Ishikawa (cell line): ENCODE measurements around the gene IQSEC3.

Experiments
- CEBPB ChIP-seq: IDR thresholded peaks from 2 replicates; pipeline ENCODE4 v1.6.1; 2012
- CREB1 ChIP-seq: IDR thresholded peaks from 2 replicates; pipeline ENCODE4 v1.6.1; 2012; ENCODE audit warnings: low read depth
- EGR1 ChIP-seq: IDR thresholded peaks from 2 replicates; pipeline ENCODE4 v1.6.1; 2012
- EP300 ChIP-seq: IDR thresholded peaks from 2 replicates; pipeline ENCODE4 v1.6.1; 2012; ENCODE audit warnings: borderline replicate concordance
- NFIC ChIP-seq: IDR thresholded peaks from 2 replicates; pipeline ENCODE4 v1.6.1; 2012
- RAD21 ChIP-seq: IDR thresholded peaks from 2 replicates; pipeline ENCODE4 v1.6.1; 2012; ENCODE audit warnings: low read depth
- TAF1 ChIP-seq: IDR thresholded peaks from 2 replicates; pipeline ENCODE4 v1.6.1; 2012; ENCODE audit warnings: low read depth, mild to moderate bottlenecking
- TCF12 ChIP-seq: IDR thresholded peaks from 2 replicates; pipeline ENCODE4 v1.6.1; 2012; ENCODE audit warnings: low read depth
- TEAD4 ChIP-seq: IDR thresholded peaks from 2 replicates; pipeline ENCODE4 v1.6.1; 2012
- YY1 ChIP-seq: IDR thresholded peaks from 2 replicates; pipeline ENCODE4 v1.6.1; 2012; ENCODE audit warnings: low read depth
- TF ChIP-seq, protein P1 (sequence below): IDR thresholded peaks from 2 replicates; pipeline ENCODE4 v1.6.1; 2012
- TF ChIP-seq, protein P2 (sequence below): IDR thresholded peaks from 2 replicates; pipeline ENCODE4 v1.6.1; 2012
- TF ChIP-seq, protein P3 (sequence below): IDR thresholded peaks from 2 replicates; pipeline ENCODE4 v1.6.1; 2012; ENCODE audit warnings: low read depth, mild to moderate bottlenecking

DNA sequence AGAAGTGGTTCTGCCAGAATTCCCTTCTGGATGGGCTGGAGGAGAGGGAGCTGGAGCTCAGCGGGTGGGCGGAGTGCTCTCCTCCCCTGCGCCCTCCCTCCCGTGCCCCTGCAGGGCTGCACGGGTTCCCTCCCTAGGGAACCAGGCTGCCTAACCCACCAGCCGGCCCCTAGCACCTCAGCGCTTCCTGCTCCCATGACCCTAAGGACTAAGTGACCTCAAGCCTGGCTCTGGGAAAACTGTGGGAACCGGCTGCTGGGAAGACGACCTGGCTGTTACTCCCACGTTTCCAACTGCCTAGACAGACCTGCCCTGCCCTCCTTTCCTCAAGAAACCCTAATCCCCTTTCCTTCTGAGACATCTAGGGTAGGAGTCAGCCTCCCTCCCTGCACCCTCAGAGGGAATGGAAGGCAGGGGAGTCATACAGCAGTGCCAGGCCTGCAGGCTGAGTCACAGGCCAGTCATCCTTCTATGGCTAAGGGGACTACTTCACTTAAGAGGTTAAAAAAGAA lies 115.9 kb downstream of the IQSEC3 start:
- TF ChIP-seq YY1 (no peak), TAF1 (no peak), NFIC (no peak), EP300 (peak; percentile 72), TEAD4 (no peak), RAD21 (no peak), CEBPB (no peak), TCF12 (peak; percentile 72; the same call in 1 of the 2 replicates), CREB1 (no peak), EGR1 (no peak)
- TF ChIP-seq, protein P1, sequence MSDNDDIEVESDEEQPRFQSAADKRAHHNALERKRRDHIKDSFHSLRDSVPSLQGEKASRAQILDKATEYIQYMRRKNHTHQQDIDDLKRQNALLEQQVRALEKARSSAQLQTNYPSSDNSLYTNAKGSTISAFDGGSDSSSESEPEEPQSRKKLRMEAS, result no peak
- TF ChIP-seq, protein P2, sequence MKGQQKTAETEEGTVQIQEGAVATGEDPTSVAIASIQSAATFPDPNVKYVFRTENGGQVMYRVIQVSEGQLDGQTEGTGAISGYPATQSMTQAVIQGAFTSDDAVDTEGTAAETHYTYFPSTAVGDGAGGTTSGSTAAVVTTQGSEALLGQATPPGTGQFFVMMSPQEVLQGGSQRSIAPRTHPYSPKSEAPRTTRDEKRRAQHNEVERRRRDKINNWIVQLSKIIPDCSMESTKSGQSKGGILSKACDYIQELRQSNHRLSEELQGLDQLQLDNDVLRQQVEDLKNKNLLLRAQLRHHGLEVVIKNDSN, result no peak
- TF ChIP-seq, protein P3, sequence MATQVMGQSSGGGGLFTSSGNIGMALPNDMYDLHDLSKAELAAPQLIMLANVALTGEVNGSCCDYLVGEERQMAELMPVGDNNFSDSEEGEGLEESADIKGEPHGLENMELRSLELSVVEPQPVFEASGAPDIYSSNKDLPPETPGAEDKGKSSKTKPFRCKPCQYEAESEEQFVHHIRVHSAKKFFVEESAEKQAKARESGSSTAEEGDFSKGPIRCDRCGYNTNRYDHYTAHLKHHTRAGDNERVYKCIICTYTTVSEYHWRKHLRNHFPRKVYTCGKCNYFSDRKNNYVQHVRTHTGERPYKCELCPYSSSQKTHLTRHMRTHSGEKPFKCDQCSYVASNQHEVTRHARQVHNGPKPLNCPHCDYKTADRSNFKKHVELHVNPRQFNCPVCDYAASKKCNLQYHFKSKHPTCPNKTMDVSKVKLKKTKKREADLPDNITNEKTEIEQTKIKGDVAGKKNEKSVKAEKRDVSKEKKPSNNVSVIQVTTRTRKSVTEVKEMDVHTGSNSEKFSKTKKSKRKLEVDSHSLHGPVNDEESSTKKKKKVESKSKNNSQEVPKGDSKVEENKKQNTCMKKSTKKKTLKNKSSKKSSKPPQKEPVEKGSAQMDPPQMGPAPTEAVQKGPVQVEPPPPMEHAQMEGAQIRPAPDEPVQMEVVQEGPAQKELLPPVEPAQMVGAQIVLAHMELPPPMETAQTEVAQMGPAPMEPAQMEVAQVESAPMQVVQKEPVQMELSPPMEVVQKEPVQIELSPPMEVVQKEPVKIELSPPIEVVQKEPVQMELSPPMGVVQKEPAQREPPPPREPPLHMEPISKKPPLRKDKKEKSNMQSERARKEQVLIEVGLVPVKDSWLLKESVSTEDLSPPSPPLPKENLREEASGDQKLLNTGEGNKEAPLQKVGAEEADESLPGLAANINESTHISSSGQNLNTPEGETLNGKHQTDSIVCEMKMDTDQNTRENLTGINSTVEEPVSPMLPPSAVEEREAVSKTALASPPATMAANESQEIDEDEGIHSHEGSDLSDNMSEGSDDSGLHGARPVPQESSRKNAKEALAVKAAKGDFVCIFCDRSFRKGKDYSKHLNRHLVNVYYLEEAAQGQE, result no peak
